Spleen (tissue), 7 donors: ENCODE data around the gene SELL.

ENCODE experiments used
- CTCF ChIP-seq, 11 experiments: fragments of 200-600 bp in 7 of 11; fragments of 450-650 bp in 4 of 11; sonication (generic) in 4 of 11; IDR thresholded peaks in 8 of 11; conservative IDR thresholded peaks in 3 of 11; 1 replicate in 7 of 11; 2 replicates in 4 of 11; pipeline versions ENCODE4 v1.4.0 to v1.8.0; 2016 to 2021; ENCODE audit warnings: antibody characterized with exemption in 11 of 11, inconsistent platforms in 4 of 11, mild to moderate bottlenecking in 1 of 11
- POLR2A ChIP-seq, 3 donors: fragments of 450-650 bp; IDR thresholded peaks; one replicate each; pipeline ENCODE4 v1.5.1; 2017; ENCODE audit warnings: antibody characterized with exemption in 3 of 3, mild to moderate bottlenecking in 1 of 3
- POLR2AphosphoS5 ChIP-seq, 3 donors: sonication (generic); formaldehyde crosslinking; IDR thresholded peaks; one replicate each; pipeline ENCODE4 v1.5.1; 2017; ENCODE audit warnings: antibody characterized with exemption in 3 of 3
- donor health status: DM: no; HTN: no; CAD: no; lungs with moderate emphysema.
- donor health status: DM: no; HTN: no; CAD: no.
- donor health status: DM: no; HTN: no; CAD: no.

GRCh38 chr1:169746550-169746949, 35.1 kb upstream of the SELL start:
- TF ChIP-seq CTCF (IDR thresholded peaks at IDR 0.05 in 8 of 11, conservative IDR thresholded peaks at IDR 0.05 in 3 of 11): no peak
- no peak for TF ChIP-seq POLR2A (IDR thresholded peaks at IDR 0.05)
- no peak for TF ChIP-seq POLR2AphosphoS5 (IDR thresholded peaks at IDR 0.05)
